ENCODE data around the gene C16orf78. TPM values are rescaled to one million over a fixed set of nuclear protein-coding genes. Genes with fewer than 3 reads are reported as not detected.

The C16orf78 gene
- total and polyA plus RNA-seq, 9 donors = not detected

- no peaks in the 10 kb centered on the region for H3K27me3 ChIP-seq
- no peak for DNase-seq
- TF ChIP-seq POLR2A (IDR thresholded peaks at IDR 0.05) (no peak), EP300 (IDR thresholded peaks at IDR 0.05) (no peak), CTCF (IDR thresholded peaks at IDR 0.05) (no peak)
- H3K4me3 ChIP-seq = no peak overlapping the region
- WGBS, 3 donors = 50 to 55% (median 54%) methylated on average over 6 of the region's 6 CpGs
- intact Hi-C loops (cut with DNase I) = no loop called here
- no peaks in the 10 kb centered on the region for H3K9me3 ChIP-seq
- no peaks in the 10 kb centered on the region for H3K36me3 ChIP-seq
- H3K27ac ChIP-seq = no peak overlapping the region
- no peaks in the 10 kb centered on the region for H3K4me1 ChIP-seq (ENCODE audit: insufficient read depth)
These were observed 35.7 kb upstream of the C16orf78 start for GRCh38 chr16:49337814-49338350.

GRCh38 chr16:49338611-49339265 lies 34.9 kb upstream of the C16orf78 start:
- Histone ChIP-seq H3K27me3 (no peaks in the 10 kb centered on the region), H3K27ac (no peak overlapping the region)

GRCh38 chr16:49340466-49340865 lies 33.1 kb upstream of the C16orf78 start:
- Histone ChIP-seq H3K9me3 (no peaks in the 10 kb centered on the region), H3K27ac (no peak overlapping the region), H3K4me1 (ENCODE audit: insufficient read depth) (no peaks in the 10 kb centered on the region), H3K4me3 (no peak overlapping the region), H3K36me3 (no peaks in the 10 kb centered on the region), H3K27me3 (no peaks in the 10 kb centered on the region)
- no peak for TF ChIP-seq POLR2A (IDR thresholded peaks at IDR 0.05)
- TF ChIP-seq CTCF (IDR thresholded peaks at IDR 0.05) = no peak
- no peak for TF ChIP-seq EP300 (IDR thresholded peaks at IDR 0.05)
- intact Hi-C loops (cut with DNase I) = no loop called here
- 68 to 80% (median 76%) methylated on average over 9 of the region's 9 CpGs for WGBS, 3 donors
- no peak for DNase-seq

More at GRCh38 chr16:49338611-49339265, 34.9 kb upstream of the C16orf78 start:
- H3K36me3 ChIP-seq = no peaks in the 10 kb centered on the region
- DNase-seq = no peak
- no peak for TF ChIP-seq EP300 (IDR thresholded peaks at IDR 0.05)
- no peak for TF ChIP-seq CTCF (IDR thresholded peaks at IDR 0.05)
- no peak for TF ChIP-seq POLR2A (IDR thresholded peaks at IDR 0.05)
- intact Hi-C loops (cut with DNase I) = no loop called here
- no peaks in the 10 kb centered on the region for H3K4me1 ChIP-seq (ENCODE audit: insufficient read depth)
- H3K9me3 ChIP-seq = no peaks in the 10 kb centered on the region
- H3K4me3 ChIP-seq = no peak overlapping the region
- 57 to 59% (median 57%) methylated on average over 10 of the region's 10 CpGs for whole genome bisulfite sequencing, 3 donors

- Histone ChIP-seq H3K4me3 (no peak overlapping the region), H3K27me3 (no peaks in the 10 kb centered on the region), H3K36me3 (no peaks in the 10 kb centered on the region), H3K9me3 (no peaks in the 10 kb centered on the region), H3K27ac (no peak overlapping the region), H3K4me1 (ENCODE audit: insufficient read depth) (no peaks in the 10 kb centered on the region)
- TF ChIP-seq POLR2A (IDR thresholded peaks at IDR 0.05) (no peak), EP300 (IDR thresholded peaks at IDR 0.05) (no peak), CTCF (IDR thresholded peaks at IDR 0.05) (no peak)
- DNase-seq = no peak
- intact Hi-C loops (cut with DNase I) = no loop called here
- 52 to 67% (median 55%) methylated on average over 4 of the region's 4 CpGs for WGBS, 3 donors
These were observed 31.9 kb upstream of the C16orf78 start for GRCh38 chr16:49341706-49342105.

Data from ovary (tissue), 9 donors.